Thymus (tissue), 14 donors: ENCODE measurements around the gene ABAT. TPM values are rescaled to one million over a fixed set of nuclear protein-coding genes. Genes with fewer than 3 reads are reported as not detected.

Experiments
- DNase-seq, 9 donors: peaks; one replicate each; pipeline ENCODE4 v3.0.0-alpha.2; 2013; ENCODE audit warnings: low spot score in 9 of 9, low read depth in 6 of 9, missing footprints in 1 of 9
- H3K27ac ChIP-seq, 2 donors: one replicate each; pipeline ENCODE4 v1.5.1; 2013; ENCODE audit warnings: control low read depth in 1 of 2, low read depth in 1 of 2, low read length in 1 of 2, mild to moderate bottlenecking in 1 of 2, moderate library complexity in 1 of 2
- H3K27me3 ChIP-seq, 2 donors: one replicate each; pipeline ENCODE4 v1.5.1; 2013; ENCODE audit warnings: low read length in 1 of 2; ENCODE audit not compliant: control insufficient read depth in 2 of 2, insufficient read depth in 1 of 2
- H3K36me3 ChIP-seq, 2 donors: one replicate each; pipeline ENCODE4 v1.5.1; 2013; ENCODE audit warnings: low read length in 1 of 2, mild to moderate bottlenecking in 1 of 2, moderate library complexity in 1 of 2; ENCODE audit not compliant: control insufficient read depth in 2 of 2, insufficient read depth in 2 of 2
- H3K4me1 ChIP-seq, 2 donors: one replicate each; pipeline ENCODE4 v1.5.1; 2013; ENCODE audit warnings: low read length in 2 of 2; ENCODE audit not compliant: control insufficient read depth in 2 of 2, insufficient read depth in 2 of 2
- H3K4me3 ChIP-seq, 2 donors: one replicate each; pipeline ENCODE4 v1.5.1; 2013; ENCODE audit warnings: low read length in 2 of 2, control low read depth in 1 of 2, mild to moderate bottlenecking in 1 of 2
- H3K9me3 ChIP-seq, 2 donors: one replicate each; pipeline ENCODE4 v1.5.1; 2013; ENCODE audit warnings: low read length in 1 of 2, mild to moderate bottlenecking in 1 of 2; ENCODE audit not compliant: control insufficient read depth in 2 of 2, insufficient read depth in 1 of 2
- WGBS: extraction: QIAGEN DNeasy Blood & Tissue Kit; methylation state at CpG from one replicate; pipeline ENCODE4 v1.1.7; 2013; 5-methylcytosine and 5-hydroxymethylcytosine counted together
- long read RNA-seq, 10 donors: transcript quantifications; one replicate each; lab custom pipeline, GENCODE V29; 2026
- polyA plus RNA-seq: library from polyadenylated mRNA; stranded (reverse); fragments of 200-250 nt; gene quantifications from one replicate; pipeline ENCODE4 v1.2.3, GENCODE V29; 2013
- total RNA-seq: library from RNA; stranded (reverse); fragments of 120-200 nt; gene quantifications from one replicate; pipeline ENCODE4 v1.2.4, GENCODE V29; 2013
- donor health status: healthy.

The ABAT gene
- total RNA-seq: 3.4 TPM
- polyA plus RNA-seq: 8.6 TPM
- long read RNA-seq, donor 1: 0 reads
- long read RNA-seq, donor 2: 0 reads
- long read RNA-seq, donor 3, full-length matches to known transcripts: 1 of 11 reads
- long read RNA-seq, donor 3, partial matches to known transcripts: 10 of 11 reads
- long read RNA-seq, donor 3, other reads (novel, unspliced or antisense): 0 of 11 reads
- long read RNA-seq, donor 4: 0 reads
- long read RNA-seq, donor 5, full-length matches to known transcripts: 6 of 24 reads
- long read RNA-seq, donor 5, partial matches to known transcripts: 18 of 24 reads
- long read RNA-seq, donor 5, other reads (novel, unspliced or antisense): 0 of 24 reads
- long read RNA-seq, donor 6: 0 reads
- long read RNA-seq, donor 7, full-length matches to known transcripts: 2 of 2 reads
- long read RNA-seq, donor 7, partial matches to known transcripts: 0 of 2 reads
- long read RNA-seq, donor 7, other reads (novel, unspliced or antisense): 0 of 2 reads
- long read RNA-seq, donor 8: 0 reads
- long read RNA-seq, donor 9, full-length matches to known transcripts: 2 of 2 reads
- long read RNA-seq, donor 9, partial matches to known transcripts: 0 of 2 reads
- long read RNA-seq, donor 9, other reads (novel, unspliced or antisense): 0 of 2 reads
- long read RNA-seq, donor 10, full-length matches to known transcripts: 1 of 1 reads
- long read RNA-seq, donor 10, partial matches to known transcripts: 0 of 1 reads
- long read RNA-seq, donor 10, other reads (novel, unspliced or antisense): 0 of 1 reads

DNA sequence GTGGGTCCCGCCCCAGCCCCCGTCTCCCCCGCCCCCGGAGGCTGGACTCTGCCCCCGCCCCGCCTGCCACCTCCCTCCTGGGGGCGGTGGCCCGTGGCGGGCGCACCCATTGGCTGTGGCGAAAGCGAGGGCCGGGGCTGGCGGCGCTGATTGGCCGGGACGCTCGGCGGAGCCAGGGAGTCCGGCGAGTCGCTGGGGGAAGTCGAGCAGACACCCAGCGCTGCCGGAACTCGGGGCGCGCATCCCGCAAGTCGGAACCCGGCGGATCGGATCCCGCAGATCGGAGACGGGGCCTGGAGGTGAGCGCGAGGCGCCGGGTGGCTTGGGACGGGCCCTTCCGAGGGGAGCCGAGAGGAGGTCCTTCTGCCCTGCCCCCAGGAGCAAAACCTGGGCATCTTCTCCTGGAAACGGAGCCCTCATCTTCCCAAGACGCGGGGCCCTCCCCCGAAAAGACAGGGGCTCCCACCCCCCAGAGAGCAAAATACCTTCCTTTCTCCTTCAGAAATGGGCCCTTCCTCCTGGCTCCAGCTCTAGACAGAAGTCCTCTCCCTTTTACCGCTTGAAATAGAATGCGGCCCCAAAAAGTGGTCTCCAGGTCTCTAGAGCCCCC, at the start of gene ABAT:
TSS of gene ABAT (plus strand) at position 205 of the 610 bp plus-strand sequence. CDS start 61,123 bp downstream, outside the sequence.
- DNase-seq: peak; percentile 41 to 92 (median 79)
- WGBS: 3% methylated on average over 49 of the region's 49 CpGs
- Histone ChIP-seq H3K27ac (peak within 1 kb of the TSS in 1 of 2 donors; percentile 31), H3K36me3 (no peaks in the 10 kb centered on the region), H3K9me3 (no peaks in the 10 kb centered on the region), H3K4me3 (peak within 1 kb of the TSS; percentile 62 to 77), H3K27me3 (no peaks in the 10 kb centered on the region), H3K4me1 (peaks cover 11 to 15% of the 10 kb centered on the region in 2 donors)

GRCh38 chr16:8625491-8626087, 48.8 kb upstream of the ABAT start:
- DNase-seq: no peak
- no peak overlapping the region for H3K27ac ChIP-seq
- no peaks in the 10 kb centered on the region for H3K9me3 ChIP-seq
- peaks cover 38 to 42% of the 10 kb centered on the region in 2 donors for H3K36me3 ChIP-seq
- no peak overlapping the region for H3K4me3 ChIP-seq
- WGBS: 98% methylated on average over 10 of the region's 10 CpGs
- peaks cover 0 to 2% of the 10 kb centered on the region in 2 donors for H3K27me3 ChIP-seq
- peaks cover 0 to 7% of the 10 kb centered on the region in 2 donors for H3K4me1 ChIP-seq

DNA sequence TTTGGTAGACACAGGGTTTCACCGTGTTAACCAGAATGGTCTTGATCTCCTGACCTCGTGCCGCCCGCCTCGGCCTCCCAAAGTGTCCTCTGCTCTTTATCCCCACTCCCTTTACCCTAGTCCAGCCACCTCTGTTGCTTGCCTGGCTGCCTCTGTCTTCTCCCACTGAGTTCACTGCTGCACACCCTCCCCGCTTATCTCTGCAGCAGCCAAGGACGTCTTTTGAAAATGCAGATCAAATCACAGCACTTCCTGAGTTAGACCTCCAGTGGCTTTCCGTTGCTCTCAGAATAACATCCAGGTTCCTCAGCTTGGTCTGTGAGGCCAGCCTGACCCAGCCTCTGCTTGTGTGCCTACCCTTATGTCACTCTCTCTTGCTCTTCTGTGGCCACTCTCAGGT, 47.5 kb upstream of the ABAT start:
- no peak for DNase-seq
- H3K4me3 ChIP-seq: no peak overlapping the region
- WGBS: 98% methylated on average over 8 of the region's 8 CpGs
- H3K4me1 ChIP-seq: peaks cover 0 to 7% of the 10 kb centered on the region in 2 donors
- H3K27me3 ChIP-seq: no peaks in the 10 kb centered on the region
- H3K36me3 ChIP-seq: peaks cover 44 to 47% of the 10 kb centered on the region in 2 donors
- H3K27ac ChIP-seq: no peak overlapping the region
- no peaks in the 10 kb centered on the region for H3K9me3 ChIP-seq

- no peak for DNase-seq
- H3K4me3 ChIP-seq: no peak overlapping the region
- H3K4me1 ChIP-seq: peaks cover 0 to 3% of the 10 kb centered on the region in 2 donors
- WGBS: 86% methylated on average over 4 of the region's 4 CpGs
- H3K27me3 ChIP-seq: no peaks in the 10 kb centered on the region
- no peaks in the 10 kb centered on the region for H3K9me3 ChIP-seq
- H3K36me3 ChIP-seq: peaks cover 46 to 51% of the 10 kb centered on the region in 2 donors
- no peak overlapping the region for H3K27ac ChIP-seq
These were observed 47.0 kb upstream of the ABAT start for GRCh38 chr16:8627456-8627855.

- Histone ChIP-seq H3K9me3 (no peaks in the 10 kb centered on the region), H3K36me3 (peaks cover 56 to 60% of the 10 kb centered on the region in 2 donors), H3K4me3 (no peak overlapping the region), H3K4me1 (no peaks in the 10 kb centered on the region), H3K27me3 (no peaks in the 10 kb centered on the region), H3K27ac (no peak overlapping the region)
- 98% methylated on average over 16 of the region's 16 CpGs for WGBS
- DNase-seq: no peak
These were observed 45.3 kb upstream of the ABAT start for GRCh38 chr16:8628981-8629725.

GRCh38 chr16:8630255-8630953, 44.0 kb upstream of the ABAT start:
- H3K27ac ChIP-seq: no peak overlapping the region
- no peak for DNase-seq

GRCh38 chr16:8631373-8631772, 43.0 kb upstream of the ABAT start:
- Histone ChIP-seq H3K4me1 (no peaks in the 10 kb centered on the region), H3K36me3 (peaks cover 64% of the 10 kb centered on the region in 2 donors), H3K27me3 (no peaks in the 10 kb centered on the region), H3K27ac (no peak overlapping the region), H3K4me3 (no peak overlapping the region), H3K9me3 (no peaks in the 10 kb centered on the region)
- 97% methylated on average over 9 of the region's 9 CpGs for WGBS
- no peak for DNase-seq

More at GRCh38 chr16:8630255-8630953, 44.0 kb upstream of the ABAT start:
- H3K4me3 ChIP-seq: no peak overlapping the region
- 97% methylated on average over 11 of the region's 11 CpGs for WGBS
- no peaks in the 10 kb centered on the region for H3K4me1 ChIP-seq
- no peaks in the 10 kb centered on the region for H3K9me3 ChIP-seq
- H3K36me3 ChIP-seq: peaks cover 62 to 68% of the 10 kb centered on the region in 2 donors
- H3K27me3 ChIP-seq: no peaks in the 10 kb centered on the region
